Measurements from ENCODE around the gene PLA2G6.

DNA sequence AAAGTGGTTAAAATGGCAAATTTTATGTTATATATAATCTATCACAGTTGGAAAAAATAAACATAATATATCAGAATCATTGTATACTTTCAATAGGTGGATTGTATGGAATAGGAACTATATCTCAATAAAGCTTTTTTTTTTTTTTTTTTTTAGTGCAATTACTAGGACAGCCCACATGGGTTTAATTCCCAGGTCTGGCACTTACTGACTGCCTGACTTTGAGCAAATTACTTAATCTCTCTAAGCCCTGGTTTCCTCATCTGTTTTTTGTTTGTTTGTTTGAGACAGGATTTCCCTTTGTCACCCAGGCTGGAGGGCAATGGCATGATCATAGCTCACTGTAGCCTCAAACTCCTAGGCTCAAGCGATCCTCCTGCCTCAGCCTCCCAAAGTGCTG lies 45.0 kb downstream of the PLA2G6 start:
- TF ChIP-seq, protein P1, sequence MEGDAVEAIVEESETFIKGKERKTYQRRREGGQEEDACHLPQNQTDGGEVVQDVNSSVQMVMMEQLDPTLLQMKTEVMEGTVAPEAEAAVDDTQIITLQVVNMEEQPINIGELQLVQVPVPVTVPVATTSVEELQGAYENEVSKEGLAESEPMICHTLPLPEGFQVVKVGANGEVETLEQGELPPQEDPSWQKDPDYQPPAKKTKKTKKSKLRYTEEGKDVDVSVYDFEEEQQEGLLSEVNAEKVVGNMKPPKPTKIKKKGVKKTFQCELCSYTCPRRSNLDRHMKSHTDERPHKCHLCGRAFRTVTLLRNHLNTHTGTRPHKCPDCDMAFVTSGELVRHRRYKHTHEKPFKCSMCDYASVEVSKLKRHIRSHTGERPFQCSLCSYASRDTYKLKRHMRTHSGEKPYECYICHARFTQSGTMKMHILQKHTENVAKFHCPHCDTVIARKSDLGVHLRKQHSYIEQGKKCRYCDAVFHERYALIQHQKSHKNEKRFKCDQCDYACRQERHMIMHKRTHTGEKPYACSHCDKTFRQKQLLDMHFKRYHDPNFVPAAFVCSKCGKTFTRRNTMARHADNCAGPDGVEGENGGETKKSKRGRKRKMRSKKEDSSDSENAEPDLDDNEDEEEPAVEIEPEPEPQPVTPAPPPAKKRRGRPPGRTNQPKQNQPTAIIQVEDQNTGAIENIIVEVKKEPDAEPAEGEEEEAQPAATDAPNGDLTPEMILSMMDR (IDR thresholded peaks at IDR 0.05) = no peak
- no peak for TF ChIP-seq POLR2A (IDR thresholded peaks at IDR 0.05)

Data from adrenal gland (tissue), 5 donors.